Fibroblast of lung (primary cell): Measurements from ENCODE around the gene CHD6. TPM values are rescaled to one million over a fixed set of nuclear protein-coding genes. Genes with fewer than 3 reads are reported as not detected.
A peak's percentile ranks its signal among the peaks of the same experiment; 100 is the strongest.

Experiments
- DNase-seq, 2 donors: peaks; one replicate each; pipeline versions ENCODE4 v3.0.0 to v3.0.0-alpha.2; 2010; ENCODE audit warnings: low read depth in 2 of 2
- H2AFZ ChIP-seq: 2 replicates; pipeline ENCODE4 v1.5.1; 2012; ENCODE audit warnings: low read length, control low read depth, inconsistent platforms
- H3K27ac ChIP-seq: 2 replicates; pipeline ENCODE4 v1.5.1; 2011; ENCODE audit warnings: low read length, control low read depth; ENCODE audit not compliant: insufficient read depth
- H3K27me3 ChIP-seq: 2 replicates; pipeline ENCODE4 v1.5.1; 2011; ENCODE audit warnings: mild to moderate bottlenecking, low read length; ENCODE audit not compliant: control insufficient read depth, insufficient read depth
- H3K36me3 ChIP-seq: 2 replicates; pipeline ENCODE4 v1.5.1; 2011; ENCODE audit warnings: low read length; ENCODE audit not compliant: control insufficient read depth, insufficient read depth
- H3K4me1 ChIP-seq: 2 replicates; pipeline ENCODE4 v1.5.1; 2011; ENCODE audit warnings: low read length; ENCODE audit not compliant: control insufficient read depth, insufficient read depth; ENCODE audit errors: extremely low read depth
- H3K4me2 ChIP-seq: 2 replicates; pipeline ENCODE4 v1.5.1; 2011; ENCODE audit warnings: low read length, control low read depth; ENCODE audit not compliant: insufficient read depth; ENCODE audit errors: extremely low read depth
- H3K4me3 ChIP-seq, 4 experiments: fragments of 200-600 bp in 1 of 4; sonication (generic) in 1 of 4; replicated peaks in 1 of 4; 2 replicates each; pipeline ENCODE4 v1.5.1; 2011 to 2016; ENCODE audit warnings: low read length in 4 of 4, low read depth in 3 of 4, mild to moderate bottlenecking in 3 of 4, control low read depth in 2 of 4, inconsistent platforms in 1 of 4, mixed read lengths in 1 of 4; ENCODE audit not compliant: insufficient read depth in 1 of 4; ENCODE audit errors: control extremely low read depth in 1 of 4
- H3K79me2 ChIP-seq: 2 replicates; pipeline ENCODE4 v1.5.1; 2012; ENCODE audit warnings: mild to moderate bottlenecking, low read length, inconsistent platforms; ENCODE audit not compliant: control insufficient read depth, insufficient read depth
- H3K9ac ChIP-seq: 2 replicates; pipeline ENCODE4 v1.5.1; 2011; ENCODE audit warnings: mild to moderate bottlenecking, low read length, control low read depth; ENCODE audit not compliant: insufficient read depth
- H3K9me3 ChIP-seq: 2 replicates; pipeline ENCODE4 v1.5.1; 2012; ENCODE audit warnings: low read depth, low read length; ENCODE audit not compliant: control insufficient read depth, insufficient read depth
- H4K20me1 ChIP-seq: 2 replicates; pipeline ENCODE4 v1.5.1; 2011; ENCODE audit warnings: low read length; ENCODE audit not compliant: control insufficient read depth, insufficient read depth; ENCODE audit errors: extremely low read depth
- EZH2 ChIP-seq: IDR thresholded peaks from 2 replicates; pipeline ENCODE4 v1.5.1; 2012; ENCODE audit warnings: low read length, control low read depth, mild to moderate bottlenecking; ENCODE audit errors: missing control alignments
- polyA plus RNA-seq, 2 donors: library from polyadenylated mRNA; depleted of rRNA in 1 of 2; stranded (reverse) in 1 of 2; unstranded in 1 of 2; fragments of >200 nt; gene quantifications; 2 replicates each; pipeline ENCODE4 v1.2.1, GENCODE V29; 2011 to 2012; ENCODE audit warnings: missing spikeins in 1 of 2
- total RNA-seq: library from RNA; depleted of rRNA; stranded (reverse); fragments of >200 nt; gene quantifications from 2 replicates; pipeline ENCODE4 v1.2.1, GENCODE V29; 2014
- TF ChIP-seq, protein P1 (sequence below), 2 donors: IDR thresholded peaks in 1 of 2; conservative IDR thresholded peaks in 1 of 2; 1 replicate in 1 of 2; 2 replicates in 1 of 2; pipeline ENCODE4 v1.5.1; 2011 to 2012; ENCODE audit warnings: low read length in 2 of 2, control low read depth in 1 of 2, inconsistent platforms in 1 of 2, low read depth in 1 of 2, mild to moderate bottlenecking in 1 of 2

The CHD6 gene
- total and polyA plus RNA-seq, 2 donors (not counting 1 experiment from before 2014, with no cell fraction given), result 13.4 to 25.9 TPM

DNA sequence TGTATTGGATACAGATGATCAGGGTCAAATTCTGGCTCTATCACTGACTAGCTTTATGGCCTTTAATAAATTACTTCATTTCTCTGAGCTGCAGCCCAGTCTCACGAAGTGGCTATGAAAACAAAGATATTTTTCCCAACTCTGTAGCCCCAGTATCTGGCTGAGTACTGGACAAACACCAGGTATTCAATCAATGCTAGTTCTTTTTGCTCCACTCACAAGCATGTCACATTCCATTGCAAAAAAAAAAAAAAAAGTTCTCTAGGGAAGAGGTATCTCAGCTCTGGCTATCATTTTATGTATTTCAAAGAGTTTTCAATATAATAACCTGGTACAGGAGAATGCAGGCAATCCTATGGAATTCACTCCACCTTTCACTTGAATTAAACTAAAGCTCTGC is 3.1 kb downstream of the CHD6 start:
- no peaks in the 10 kb centered on the region for H3K27me3 ChIP-seq
- TF ChIP-seq, protein P1, sequence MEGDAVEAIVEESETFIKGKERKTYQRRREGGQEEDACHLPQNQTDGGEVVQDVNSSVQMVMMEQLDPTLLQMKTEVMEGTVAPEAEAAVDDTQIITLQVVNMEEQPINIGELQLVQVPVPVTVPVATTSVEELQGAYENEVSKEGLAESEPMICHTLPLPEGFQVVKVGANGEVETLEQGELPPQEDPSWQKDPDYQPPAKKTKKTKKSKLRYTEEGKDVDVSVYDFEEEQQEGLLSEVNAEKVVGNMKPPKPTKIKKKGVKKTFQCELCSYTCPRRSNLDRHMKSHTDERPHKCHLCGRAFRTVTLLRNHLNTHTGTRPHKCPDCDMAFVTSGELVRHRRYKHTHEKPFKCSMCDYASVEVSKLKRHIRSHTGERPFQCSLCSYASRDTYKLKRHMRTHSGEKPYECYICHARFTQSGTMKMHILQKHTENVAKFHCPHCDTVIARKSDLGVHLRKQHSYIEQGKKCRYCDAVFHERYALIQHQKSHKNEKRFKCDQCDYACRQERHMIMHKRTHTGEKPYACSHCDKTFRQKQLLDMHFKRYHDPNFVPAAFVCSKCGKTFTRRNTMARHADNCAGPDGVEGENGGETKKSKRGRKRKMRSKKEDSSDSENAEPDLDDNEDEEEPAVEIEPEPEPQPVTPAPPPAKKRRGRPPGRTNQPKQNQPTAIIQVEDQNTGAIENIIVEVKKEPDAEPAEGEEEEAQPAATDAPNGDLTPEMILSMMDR (conservative IDR thresholded peaks at IDR 0.05 in 1 of 2, IDR thresholded peaks at IDR 0.05 in 1 of 2; ENCODE audit: low read depth in 1 of 2, low read length in 2 of 2), result no peak
- no peak for TF ChIP-seq EZH2
- DNase-seq, result peak in 1 of 2 donors; percentile 17
- H3K9me3 ChIP-seq, result no peaks in the 10 kb centered on the region
- H3K9ac ChIP-seq, result no peak overlapping the region
- H4K20me1 ChIP-seq, result peaks cover 4% of the 10 kb centered on the region
- H3K36me3 ChIP-seq, result no peaks in the 10 kb centered on the region
- H3K4me1 ChIP-seq, result peaks cover 3% of the 10 kb centered on the region
- H3K27ac ChIP-seq, result no peak overlapping the region
- no peak overlapping the region for H2AFZ ChIP-seq
- no peak overlapping the region for H3K4me3 ChIP-seq
- H3K4me2 ChIP-seq, result no peak overlapping the region
- H3K79me2 ChIP-seq, result peaks cover 42% of the 10 kb centered on the region

DNA sequence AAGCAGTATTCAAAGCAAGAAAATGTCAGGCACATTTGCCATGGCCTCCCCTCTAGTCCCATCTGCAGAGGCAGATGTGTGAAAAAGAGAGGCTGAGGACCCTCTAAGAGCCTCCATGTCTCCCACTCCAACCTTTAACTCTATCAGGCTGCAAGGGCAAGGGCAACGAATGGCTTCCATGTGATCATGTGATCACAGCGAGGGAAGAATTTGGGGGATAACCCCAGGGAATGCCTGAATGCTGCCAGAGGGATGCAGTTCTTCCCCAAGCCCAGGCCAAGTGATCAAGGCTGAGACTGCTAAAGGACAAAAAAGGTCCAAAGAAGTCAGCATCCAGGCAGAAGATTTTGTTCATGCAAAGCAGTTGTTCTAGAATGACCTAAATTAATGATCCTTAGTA is 4.9 kb downstream of the CHD6 start:
- H3K27me3 ChIP-seq, result no peaks in the 10 kb centered on the region
- peaks cover 3% of the 10 kb centered on the region for H3K4me1 ChIP-seq
- H3K27ac ChIP-seq, result no peak overlapping the region
- no peak for TF ChIP-seq EZH2
- TF ChIP-seq, protein P1 (conservative IDR thresholded peaks at IDR 0.05 in 1 of 2, IDR thresholded peaks at IDR 0.05 in 1 of 2; ENCODE audit: low read depth in 1 of 2, low read length in 2 of 2), result no peak
- no peak overlapping the region for H3K9ac ChIP-seq
- peaks cover 4% of the 10 kb centered on the region for H4K20me1 ChIP-seq
- H2AFZ ChIP-seq, result no peak overlapping the region
- DNase-seq, result no peak
- no peaks in the 10 kb centered on the region for H3K36me3 ChIP-seq
- no peak overlapping the region for H3K4me3 ChIP-seq
- H3K9me3 ChIP-seq, result no peaks in the 10 kb centered on the region
- H3K4me2 ChIP-seq, result no peak overlapping the region
- peaks cover 46% of the 10 kb centered on the region for H3K79me2 ChIP-seq

DNA sequence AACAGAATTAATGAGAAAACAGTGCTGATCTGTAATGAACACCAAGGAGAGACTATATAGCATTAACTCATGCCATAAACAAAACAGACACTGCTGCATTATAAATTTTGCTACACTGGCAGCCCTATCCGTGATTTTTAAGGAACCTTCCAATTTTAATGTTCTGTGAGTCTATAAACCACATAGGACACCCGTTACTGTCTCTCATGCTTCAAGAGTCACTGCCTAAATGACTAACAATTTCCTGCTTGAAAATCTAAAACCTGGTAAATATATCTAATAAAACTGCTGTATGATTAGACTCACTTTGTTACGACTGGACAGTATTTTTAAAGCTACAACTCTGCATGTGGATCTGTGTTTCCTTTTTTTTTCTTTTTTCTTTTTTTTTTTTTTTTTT is 8.7 kb downstream of the CHD6 start:
- H3K79me2 ChIP-seq, result peaks cover 30% of the 10 kb centered on the region
- peaks cover 5% of the 10 kb centered on the region for H4K20me1 ChIP-seq
- no peaks in the 10 kb centered on the region for H3K36me3 ChIP-seq
- no peak overlapping the region for H3K27ac ChIP-seq
- H3K4me3 ChIP-seq, result no peak overlapping the region
- no peak for DNase-seq
- H3K9ac ChIP-seq, result no peak overlapping the region
- no peak overlapping the region for H2AFZ ChIP-seq
- H3K4me2 ChIP-seq, result no peak overlapping the region
- TF ChIP-seq, protein P1 (conservative IDR thresholded peaks at IDR 0.05 in 1 of 2, IDR thresholded peaks at IDR 0.05 in 1 of 2; ENCODE audit: low read depth in 1 of 2, low read length in 2 of 2), result no peak
- TF ChIP-seq EZH2, result no peak
- no peaks in the 10 kb centered on the region for H3K4me1 ChIP-seq
- no peaks in the 10 kb centered on the region for H3K27me3 ChIP-seq
- H3K9me3 ChIP-seq, result no peaks in the 10 kb centered on the region
